Osteoblast (primary cell): ENCODE measurements around the gene TEKT5. TPM values are rescaled to one million over a fixed set of nuclear protein-coding genes. Genes with fewer than 3 reads are reported as not detected.

Experiments used
- DNase-seq: peaks from one replicate; pipeline ENCODE4 v3.0.0; 2011; ENCODE audit warnings: low spot score, mixed read lengths; ENCODE audit not compliant: insufficient read length; ENCODE audit errors: missing footprints
- H2AFZ ChIP-seq: 2 replicates; pipeline ENCODE4 v1.6.0; 2011; ENCODE audit warnings: mild to moderate bottlenecking, low read length
- H3K27ac ChIP-seq: 2 replicates; pipeline ENCODE4 v1.5.1; 2011; ENCODE audit warnings: mild to moderate bottlenecking, low read depth, low read length, moderate library complexity
- H3K27me3 ChIP-seq: 2 replicates; pipeline ENCODE4 v1.6.0; 2012; ENCODE audit warnings: mild to moderate bottlenecking, control low read depth, inconsistent platforms, low read length, moderate library complexity; ENCODE audit not compliant: insufficient read depth
- H3K36me3 ChIP-seq: 2 replicates; pipeline ENCODE4 v1.5.1; 2011; ENCODE audit warnings: mild to moderate bottlenecking, low read length, control low read depth, moderate library complexity; ENCODE audit not compliant: insufficient read depth
- H3K4me1 ChIP-seq: 2 replicates; pipeline ENCODE4 v1.5.1; 2011; ENCODE audit warnings: mild to moderate bottlenecking, low read length, control low read depth, moderate library complexity; ENCODE audit not compliant: insufficient read depth
- H3K4me2 ChIP-seq: 2 replicates; pipeline ENCODE4 v1.6.0; 2011; ENCODE audit warnings: mild to moderate bottlenecking, low read length; ENCODE audit not compliant: insufficient read depth
- H3K4me3 ChIP-seq: fragments of 200-600 bp; sonication (generic); 3 replicates; pipeline ENCODE4 v1.5.1; 2012; ENCODE audit warnings: mild to moderate bottlenecking, low read length, inconsistent platforms; ENCODE audit not compliant: insufficient read depth
- H3K79me2 ChIP-seq: 2 replicates; pipeline ENCODE4 v1.6.0; 2012; ENCODE audit warnings: mild to moderate bottlenecking, low read length, control low read depth, inconsistent platforms; ENCODE audit not compliant: insufficient read depth
- H3K9me3 ChIP-seq: 2 replicates; pipeline ENCODE4 v1.5.1; 2011; ENCODE audit warnings: low read depth, low read length, control low read depth
- H4K20me1 ChIP-seq: 2 replicates; pipeline ENCODE4 v1.6.0; 2012; ENCODE audit warnings: mild to moderate bottlenecking, low read length, control low read depth; ENCODE audit not compliant: insufficient read depth
- CTCF ChIP-seq: IDR thresholded peaks from 2 replicates; pipeline ENCODE4 v1.5.1; 2011; ENCODE audit warnings: mild to moderate bottlenecking, low read depth, low read length, moderate library complexity; ENCODE audit errors: extremely low read depth
- total RNA-seq: library from RNA; depleted of rRNA; stranded (reverse); fragments of >200 nt; gene quantifications from 2 replicates; pipeline ENCODE4 v1.2.3, GENCODE V29; 2012

Gene TEKT5
- total RNA-seq, 1 donor = 0.36 TPM

GRCh38 chr16:10663744-10664143 lies 31.0 kb downstream of the TEKT5 start:
- H3K27me3 ChIP-seq = peaks cover 15% of the 10 kb centered on the region
- no peak overlapping the region for H3K27ac ChIP-seq
- H3K4me1 ChIP-seq = no peaks in the 10 kb centered on the region
- no peaks in the 10 kb centered on the region for H3K9me3 ChIP-seq
- H3K36me3 ChIP-seq = no peaks in the 10 kb centered on the region
- H3K4me3 ChIP-seq = no peak overlapping the region
- H3K79me2 ChIP-seq = no peaks in the 10 kb centered on the region
- TF ChIP-seq CTCF = no peak
- no peaks in the 10 kb centered on the region for H4K20me1 ChIP-seq
- H2AFZ ChIP-seq = no peak overlapping the region
- DNase-seq = no peak
- no peak overlapping the region for H3K4me2 ChIP-seq

GRCh38 chr16:10663146-10663545 lies 31.6 kb downstream of the TEKT5 start:
- no peak for DNase-seq
- Histone ChIP-seq H3K27ac (no peak overlapping the region), H3K27me3 (peaks cover 15% of the 10 kb centered on the region), H3K4me3 (no peak overlapping the region), H3K4me2 (no peak overlapping the region), H3K79me2 (no peaks in the 10 kb centered on the region), H2AFZ (no peak overlapping the region), H3K4me1 (no peaks in the 10 kb centered on the region), H3K9me3 (no peaks in the 10 kb centered on the region), H3K36me3 (no peaks in the 10 kb centered on the region), H4K20me1 (no peaks in the 10 kb centered on the region)
- TF ChIP-seq CTCF = no peak

- no peak for TF ChIP-seq CTCF
- no peak overlapping the region for H3K27ac ChIP-seq
- no peak overlapping the region for H2AFZ ChIP-seq
- DNase-seq = no peak
- no peaks in the 10 kb centered on the region for H4K20me1 ChIP-seq
- H3K4me1 ChIP-seq = no peaks in the 10 kb centered on the region
- H3K4me2 ChIP-seq = no peak overlapping the region
- H3K36me3 ChIP-seq = no peaks in the 10 kb centered on the region
- H3K79me2 ChIP-seq = no peaks in the 10 kb centered on the region
- H3K27me3 ChIP-seq = peaks cover 15% of the 10 kb centered on the region
- H3K9me3 ChIP-seq = no peaks in the 10 kb centered on the region
- no peak overlapping the region for H3K4me3 ChIP-seq
These were observed 32.5 kb downstream of the TEKT5 start for GRCh38 chr16:10662212-10662611.

GRCh38 chr16:10661737-10662136 lies 33.0 kb downstream of the TEKT5 start:
- Histone ChIP-seq H3K9me3 (no peaks in the 10 kb centered on the region), H4K20me1 (no peaks in the 10 kb centered on the region), H3K4me1 (no peaks in the 10 kb centered on the region), H3K27ac (no peak overlapping the region), H3K27me3 (peaks cover 15% of the 10 kb centered on the region), H2AFZ (no peak overlapping the region), H3K79me2 (no peaks in the 10 kb centered on the region), H3K4me2 (no peak overlapping the region), H3K4me3 (no peak overlapping the region), H3K36me3 (no peaks in the 10 kb centered on the region)
- DNase-seq = no peak
- no peak for TF ChIP-seq CTCF
